ENCODE results near the gene TRNT1. TPM values are rescaled to one million over a fixed set of nuclear protein-coding genes. Genes with fewer than 3 reads are reported as not detected.

TRNT1 gene
- total RNA-seq, 1 donor from 2014 or later = 34.4 TPM

- Mint-ChIP-seq H3K27ac (peak overlapping the region; percentile 43), H3K36me3 (peaks cover 8% of the 10 kb centered on the region), H3K27me3 (ENCODE audit: low read depth) (peaks cover 5% of the 10 kb centered on the region), H3K4me3 (peak overlapping the region; percentile 90), H3K9me3 (no peaks in the 10 kb centered on the region), H3K4me1 (peaks cover 17% of the 10 kb centered on the region)
- no peak for TF ChIP-seq CTCF (IDR thresholded peaks at IDR 0.05; ENCODE audit: unreplicated experiment)
- DNase-seq (ENCODE audit: low spot score in 2 of 2, unreplicated experiment in 2 of 2) = no peak
Measured at GRCh38 chr3:3177861-3178497, 51.2 kb downstream of the TRNT1 start.

- no peak for DNase-seq (ENCODE audit: low spot score in 2 of 2, unreplicated experiment in 2 of 2)
- Mint-ChIP-seq H3K36me3 (peaks cover 8% of the 10 kb centered on the region), H3K4me3 (peak overlapping the region; percentile 90), H3K27me3 (ENCODE audit: low read depth) (peaks cover 11% of the 10 kb centered on the region), H3K27ac (peak overlapping the region; percentile 82), H3K9me3 (no peaks in the 10 kb centered on the region), H3K4me1 (peaks cover 17% of the 10 kb centered on the region)
- no peak for TF ChIP-seq CTCF (IDR thresholded peaks at IDR 0.05; ENCODE audit: unreplicated experiment)
Measured at GRCh38 chr3:3178498-3179328, 52.0 kb downstream of the TRNT1 start.

DNA sequence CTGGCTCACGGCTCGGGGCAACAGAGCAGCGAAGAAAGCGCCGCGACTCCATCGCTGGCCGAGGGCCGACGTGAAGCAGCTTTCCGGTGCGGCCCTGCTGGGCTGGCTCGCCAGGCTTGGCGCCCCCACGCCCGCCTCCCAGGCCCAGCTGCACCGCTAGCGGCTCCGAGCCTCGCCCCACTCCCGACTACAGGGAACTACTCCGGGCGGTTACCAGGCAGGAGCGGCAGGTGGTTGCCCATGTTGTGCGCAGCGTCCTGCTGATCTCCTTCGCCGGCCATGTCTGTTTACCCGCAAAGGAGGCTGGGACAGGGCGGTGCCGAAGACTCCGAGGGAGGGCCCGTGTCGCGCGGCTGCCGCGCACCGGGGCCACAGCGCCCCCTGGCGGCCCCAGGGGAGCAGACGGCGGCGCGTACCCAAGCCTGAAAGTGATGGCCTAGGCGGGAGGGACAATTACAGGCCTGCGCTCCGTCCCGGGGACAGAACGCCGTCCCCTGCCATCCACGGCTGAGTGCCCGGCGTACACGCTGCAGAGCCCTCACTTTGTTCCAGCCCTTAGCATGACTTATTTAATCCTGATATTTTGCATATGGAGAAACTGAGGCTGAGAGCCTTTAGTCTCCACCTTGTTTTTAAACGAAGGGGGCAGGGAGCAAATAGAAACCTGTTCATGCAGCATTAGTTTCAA is 52.8 kb downstream of the TRNT1 start, which contains the start of gene CRBN:
Gene CRBN (minus strand): TSS at position 285 of the 688 bp plus-strand sequence. CDS start 4 bp downstream, at position 281.
- Mint-ChIP-seq H3K27me3 (ENCODE audit: low read depth) (peaks cover 19% of the 10 kb centered on the region), H3K4me1 (peaks cover 17% of the 10 kb centered on the region), H3K9me3 (no peaks in the 10 kb centered on the region), H3K36me3 (peaks cover 3% of the 10 kb centered on the region), H3K4me3 (peak within 1 kb of the TSS; percentile 90), H3K27ac (peak within 1 kb of the TSS; percentile 82)
- peak; percentile 77 to 91 for DNase-seq (ENCODE audit: low spot score in 2 of 2, unreplicated experiment in 2 of 2)
- peak; percentile 97 for TF ChIP-seq CTCF (IDR thresholded peaks at IDR 0.05; ENCODE audit: unreplicated experiment)

GRCh38 chr3:3180456-3180855 is 53.7 kb downstream of the TRNT1 start:
- Mint-ChIP-seq H3K36me3 (peaks cover 1% of the 10 kb centered on the region), H3K9me3 (no peaks in the 10 kb centered on the region), H3K27me3 (ENCODE audit: low read depth) (peaks cover 24% of the 10 kb centered on the region), H3K4me1 (peaks cover 17% of the 10 kb centered on the region), H3K27ac (no peak overlapping the region), H3K4me3 (no peak overlapping the region)
- no peak for TF ChIP-seq CTCF (IDR thresholded peaks at IDR 0.05; ENCODE audit: unreplicated experiment)
- DNase-seq (ENCODE audit: low spot score in 2 of 2, unreplicated experiment in 2 of 2) = no peak

DNA sequence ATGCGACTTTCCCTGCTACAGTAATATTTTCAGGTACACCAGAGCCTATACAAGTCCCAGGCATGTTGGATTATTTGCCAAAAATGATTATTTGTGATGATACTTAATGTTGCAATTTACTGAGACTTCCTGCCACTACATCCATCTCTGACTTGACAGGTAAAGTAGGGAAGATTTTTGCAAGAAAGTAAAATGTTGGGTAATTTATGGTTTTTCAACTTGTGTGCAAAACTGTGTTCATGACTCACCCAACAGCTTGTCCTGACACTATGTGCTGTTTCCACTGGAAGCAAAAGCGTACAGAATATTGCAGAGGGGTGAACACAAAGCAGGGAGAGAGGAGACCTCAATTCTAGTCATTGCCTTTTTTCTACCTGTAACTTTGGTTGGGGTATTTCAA is 58.1 kb downstream of the TRNT1 start:
- no peak for TF ChIP-seq CTCF (IDR thresholded peaks at IDR 0.05; ENCODE audit: unreplicated experiment)
- H3K27ac Mint-ChIP-seq = no peak overlapping the region
- DNase-seq (ENCODE audit: low spot score in 2 of 2, unreplicated experiment in 2 of 2) = no peak
- H3K4me1 Mint-ChIP-seq = peaks cover 10% of the 10 kb centered on the region
- H3K36me3 Mint-ChIP-seq = no peaks in the 10 kb centered on the region
- peaks cover 30% of the 10 kb centered on the region for H3K27me3 Mint-ChIP-seq (ENCODE audit: low read depth)
- peaks cover 21% of the 10 kb centered on the region for H3K9me3 Mint-ChIP-seq
- no peak overlapping the region for H3K4me3 Mint-ChIP-seq

Measured in mesothelial cell of epicardium (in vitro differentiated cells).